NT2/D1 (cell line): ENCODE data around the gene PTPRQ.

Source experiments
- SUZ12 ChIP-seq: IDR thresholded peaks from 2 replicates; pipeline ENCODE4 v1.6.1; 2011; ENCODE audit not compliant: insufficient read length, insufficient read depth; ENCODE audit errors: extremely low read depth
- ZNF274 ChIP-seq: IDR thresholded peaks from 2 replicates; pipeline ENCODE4 v1.6.1; 2011; ENCODE audit warnings: mild to moderate bottlenecking, low read depth, low read length

DNA sequence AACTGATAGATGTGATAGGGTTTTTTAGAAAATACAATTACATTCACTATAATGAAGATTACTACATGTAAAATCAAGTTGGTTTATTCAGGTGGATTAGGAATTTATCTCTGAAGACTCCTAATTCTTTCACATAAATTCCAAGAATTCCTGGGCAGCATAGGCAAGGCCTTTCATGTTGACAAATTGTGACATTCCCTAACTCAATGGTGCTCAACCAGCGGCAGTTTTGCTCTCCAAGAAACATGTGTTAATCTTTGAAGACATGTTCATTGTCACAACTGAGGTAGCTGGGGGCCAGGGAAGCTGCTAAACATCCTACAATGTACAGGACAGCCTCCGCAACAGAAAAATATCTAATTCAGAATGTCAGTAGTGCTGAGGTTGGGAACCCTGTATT, 46.3 kb downstream of the PTPRQ start:
- TF ChIP-seq ZNF274 = no peak
- no peak for TF ChIP-seq SUZ12
